Activated naive CD4-positive, alpha-beta T cell treated with anti-CD3 and anti-CD28 coated beads for 36 hours (primary cell): Measurements from ENCODE around the gene SCN2A. TPM values are rescaled to one million over a fixed set of nuclear protein-coding genes. Genes with fewer than 3 reads are reported as not detected.

Experiments
- CTCF ChIA-PET: fragments of 350-600 bp; sonication (Branson Sonifier 250); formaldehyde crosslinking; loops from one replicate; lab custom pipeline; 2021; ENCODE audit warnings: antibody characterized with exemption; lab: Charles Lee
- DNase-seq: peaks from one replicate; pipeline ENCODE4 v3.0.0-alpha.2; 2020
- H3K27ac Mint-ChIP-seq: one replicate; pipeline ENCODE4 v1.8.0; 2021; ENCODE audit warnings: mild to moderate bottlenecking, mixed read lengths
- H3K27me3 Mint-ChIP-seq: one replicate; pipeline ENCODE4 v1.8.0; 2021; ENCODE audit warnings: low read depth, mixed read lengths
- H3K36me3 Mint-ChIP-seq: one replicate; pipeline ENCODE4 v1.8.0; 2021; ENCODE audit warnings: low read depth, mixed read lengths
- H3K4me1 Mint-ChIP-seq: one replicate; pipeline ENCODE4 v1.8.0; 2021; ENCODE audit warnings: low read depth, mixed read lengths
- H3K4me3 Mint-ChIP-seq: one replicate; pipeline ENCODE4 v1.8.0; 2021; ENCODE audit warnings: mild to moderate bottlenecking, moderate library complexity, mixed read lengths
- H3K9me3 Mint-ChIP-seq: one replicate; pipeline ENCODE4 v1.8.0; 2021; ENCODE audit warnings: mixed read lengths
- intact Hi-C: fragments of 100-400 bp; cut with micrococcal nuclease; formaldehyde crosslinking; loops from one replicate; pipeline ENCODE4 v1.15.1; 2023
- total RNA-seq, 2 experiments: library from RNA; stranded (reverse); gene quantifications; one replicate each; pipeline ENCODE4 v1.2.3, GENCODE V29; 2021

The SCN2A gene
- total RNA-seq, 2 experiments from 2014 or later, result 0.10 to 0.14 TPM

DNA sequence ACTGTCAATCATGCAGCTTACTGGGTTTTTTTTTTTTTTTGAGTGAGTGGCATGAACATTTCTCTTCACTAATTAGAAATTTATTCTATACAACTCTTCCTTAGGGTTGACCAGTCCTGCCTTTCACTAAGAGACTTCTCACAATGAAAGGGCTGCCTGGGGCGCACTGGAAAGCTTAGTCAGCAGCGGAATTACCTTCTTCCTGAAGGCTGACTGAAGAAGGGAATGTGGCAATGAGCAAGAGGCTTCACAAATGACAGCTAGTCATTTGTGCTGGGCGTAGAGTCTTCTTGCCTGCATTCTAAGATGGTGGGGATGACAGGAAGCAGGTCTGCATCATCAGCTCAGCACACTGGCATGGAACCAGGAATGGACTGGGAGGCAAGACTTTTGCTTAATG is 19.7 kb upstream of the SCN2A start:
- H3K4me3 Mint-ChIP-seq, result no peak overlapping the region
- H3K4me1 Mint-ChIP-seq, result no peaks in the 10 kb centered on the region
- DNase-seq, result no peak
- no peaks in the 10 kb centered on the region for H3K36me3 Mint-ChIP-seq
- intact Hi-C loops, result no loop called here
- no peak overlapping the region for H3K27ac Mint-ChIP-seq
- H3K27me3 Mint-ChIP-seq, result peaks cover 10% of the 10 kb centered on the region
- CTCF ChIA-PET, result interaction anchor here (0.6 to 0.9 kb wide), 3 partner anchors 203 to 1147 kb away, joined by 3 to 4 read pairs (median 3); no protein-coding TSS in a partner anchor
- peaks cover 1% of the 10 kb centered on the region for H3K9me3 Mint-ChIP-seq

DNA sequence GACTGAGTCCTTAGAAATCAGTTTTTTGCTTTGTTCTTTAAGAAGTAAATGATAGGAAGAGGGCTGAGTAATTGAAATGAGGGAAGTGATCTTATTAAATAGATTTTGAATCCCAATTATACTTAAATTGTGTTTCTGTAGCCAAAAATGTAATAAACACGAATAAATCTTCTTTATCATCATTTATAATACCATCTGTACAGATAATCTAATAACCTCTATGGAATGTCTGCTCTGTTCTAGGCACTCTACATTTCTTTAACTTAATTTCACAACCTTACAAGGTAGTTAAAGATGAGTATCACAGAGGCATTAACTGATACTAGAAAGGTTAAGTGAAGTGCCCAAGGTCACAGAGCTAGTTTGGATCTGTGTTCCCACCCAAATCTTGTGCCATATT is 14.3 kb upstream of the SCN2A start:
- Mint-ChIP-seq H3K4me3 (no peak overlapping the region), H3K27me3 (peaks cover 8% of the 10 kb centered on the region), H3K36me3 (no peaks in the 10 kb centered on the region), H3K4me1 (no peaks in the 10 kb centered on the region), H3K9me3 (no peaks in the 10 kb centered on the region), H3K27ac (no peak overlapping the region)
- DNase-seq, result no peak
- CTCF ChIA-PET, result no interaction called here
- intact Hi-C loops, result no loop called here

DNA sequence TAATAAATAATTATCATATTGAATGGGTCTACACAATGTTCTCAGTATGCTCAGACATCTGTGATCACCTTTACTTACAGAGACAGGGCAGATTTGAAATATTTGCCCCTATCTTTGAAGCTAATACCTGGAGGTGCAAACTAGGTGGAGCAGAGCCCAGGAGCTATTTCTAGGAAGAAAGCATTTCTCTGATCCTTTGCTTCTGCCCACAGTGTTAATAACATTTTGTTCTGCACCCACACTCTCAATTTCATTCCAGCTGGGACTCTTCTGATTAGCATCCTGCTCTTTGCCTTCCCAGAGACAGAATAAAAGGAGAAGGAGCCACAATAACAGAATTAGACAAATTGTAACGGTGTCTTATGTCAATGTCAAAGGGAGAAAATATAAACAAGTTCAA is 11.6 kb upstream of the SCN2A start:
- intact Hi-C loops, result no loop called here
- Mint-ChIP-seq H3K9me3 (no peaks in the 10 kb centered on the region), H3K27ac (no peak overlapping the region), H3K27me3 (peaks cover 2% of the 10 kb centered on the region), H3K4me1 (no peaks in the 10 kb centered on the region), H3K36me3 (no peaks in the 10 kb centered on the region), H3K4me3 (no peak overlapping the region)
- CTCF ChIA-PET, result interaction anchor here (0.7 kb wide), 1 partner anchor 11 kb away, joined by 3 read pairs; the partner anchor contains the start of gene SCN2A
- no peak for DNase-seq

DNA sequence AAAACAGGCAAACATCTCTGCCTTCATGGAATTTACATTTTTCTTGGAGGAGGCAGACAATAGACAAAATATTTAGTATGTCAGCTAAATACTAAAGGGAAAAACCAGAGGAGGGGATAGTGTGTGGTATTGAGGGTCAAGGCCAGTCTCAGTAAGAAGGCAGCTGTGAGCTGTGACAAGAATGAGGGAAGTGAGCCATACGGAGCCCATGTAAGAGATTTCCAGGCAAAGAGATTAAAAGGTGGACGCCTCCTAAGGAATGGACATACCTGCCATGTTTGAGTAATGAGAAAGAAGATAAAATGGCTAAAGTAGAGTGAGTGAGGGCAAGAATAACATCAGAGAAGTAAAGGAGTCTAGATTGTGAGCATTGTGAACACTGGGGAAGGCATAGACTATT is 2.2 kb upstream of the SCN2A start:
- Mint-ChIP-seq H3K36me3 (no peaks in the 10 kb centered on the region), H3K27me3 (peaks cover 15% of the 10 kb centered on the region), H3K4me1 (no peaks in the 10 kb centered on the region), H3K9me3 (no peaks in the 10 kb centered on the region), H3K4me3 (no peak overlapping the region), H3K27ac (no peak overlapping the region)
- intact Hi-C loops, result loop anchor here (5.0 kb wide), 1 partner anchor 890 kb away; the partner anchor contains the start of gene SCN1A
- DNase-seq, result no peak
- CTCF ChIA-PET, result interaction anchor here (0.6 kb wide), 1 partner anchor 131 kb away, joined by 3 read pairs; no protein-coding TSS in a partner anchor

DNA sequence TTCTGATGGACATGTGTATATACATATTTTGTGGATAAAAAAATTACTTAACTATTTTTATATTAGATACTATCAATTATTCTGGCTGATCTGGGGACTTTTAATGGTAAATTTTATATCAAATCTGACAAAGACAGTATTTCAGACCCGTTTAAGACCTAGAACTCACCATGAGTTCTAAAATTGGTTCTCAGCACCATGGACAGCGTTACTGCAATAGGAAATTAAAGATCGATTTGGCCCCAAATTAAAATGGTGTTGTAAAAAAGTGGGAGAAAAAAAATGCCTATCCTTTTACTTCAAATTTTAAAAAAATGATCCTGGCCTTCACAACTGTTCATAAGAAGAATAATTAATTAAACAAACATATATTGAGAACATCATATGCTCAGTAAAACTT is 919 bp upstream of the SCN2A start:
- Mint-ChIP-seq H3K36me3 (no peaks in the 10 kb centered on the region), H3K4me3 (no peak overlapping the region), H3K9me3 (no peaks in the 10 kb centered on the region), H3K4me1 (no peaks in the 10 kb centered on the region), H3K27me3 (peaks cover 16% of the 10 kb centered on the region), H3K27ac (no peak overlapping the region)
- intact Hi-C loops, result loop anchor here (2.0 to 5.0 kb wide), 2 partner anchors 461 to 889 kb away; partner anchors contain the start of gene SCN1A
- DNase-seq, result peak; percentile 6
- CTCF ChIA-PET, result interaction anchor here (1.0 to 1.9 kb wide), 3 partner anchors 9 to 72 kb away, joined by 3 to 18 read pairs (median 4); no protein-coding TSS in a partner anchor

DNA sequence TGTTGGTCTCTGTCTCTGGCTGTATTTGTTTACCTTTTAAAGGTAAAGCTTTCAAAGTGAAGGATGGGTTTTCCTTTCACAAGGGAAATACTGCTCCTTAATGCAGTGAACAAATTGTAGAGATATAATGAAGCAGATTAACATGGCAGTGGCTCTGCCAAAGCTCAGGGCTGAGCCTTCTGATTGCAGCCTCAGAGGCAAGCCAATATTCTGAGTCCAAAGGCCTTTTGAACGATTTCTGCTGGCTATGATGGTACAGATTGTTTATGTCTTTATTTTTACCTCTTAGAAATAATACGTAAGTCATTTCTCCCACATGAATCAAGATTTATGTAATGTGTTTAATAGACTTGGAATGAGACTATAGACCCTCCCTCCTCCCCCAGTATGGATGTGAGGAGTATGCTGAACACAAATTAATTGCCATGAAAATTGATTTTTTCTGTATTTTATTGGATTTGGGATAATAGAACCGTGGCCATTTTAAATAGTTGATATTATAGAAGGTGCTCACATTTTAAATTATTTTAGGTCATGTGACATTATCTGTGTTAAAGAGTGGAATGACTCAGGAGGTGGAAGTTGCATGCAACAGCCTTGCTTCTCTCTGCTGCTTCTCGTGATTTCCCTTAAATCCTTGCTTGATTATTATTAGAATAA is 772 bp downstream of the SCN2A start:
- no peaks in the 10 kb centered on the region for H3K9me3 Mint-ChIP-seq
- H3K4me1 Mint-ChIP-seq, result no peaks in the 10 kb centered on the region
- no peak overlapping the region for H3K27ac Mint-ChIP-seq
- no peak for DNase-seq
- peaks cover 16% of the 10 kb centered on the region for H3K27me3 Mint-ChIP-seq
- H3K36me3 Mint-ChIP-seq, result no peaks in the 10 kb centered on the region
- intact Hi-C loops, result loop anchor here (1.0 to 5.0 kb wide), 5 partner anchors 53 to 887 kb away; partner anchors contain the start of gene SCN1A
- CTCF ChIA-PET, result interaction anchor here (0.7 to 1.9 kb wide), 5 partner anchors 8 to 70 kb away, joined by 3 to 18 read pairs (median 5); no protein-coding TSS in a partner anchor
- H3K4me3 Mint-ChIP-seq, result no peak overlapping the region

DNA sequence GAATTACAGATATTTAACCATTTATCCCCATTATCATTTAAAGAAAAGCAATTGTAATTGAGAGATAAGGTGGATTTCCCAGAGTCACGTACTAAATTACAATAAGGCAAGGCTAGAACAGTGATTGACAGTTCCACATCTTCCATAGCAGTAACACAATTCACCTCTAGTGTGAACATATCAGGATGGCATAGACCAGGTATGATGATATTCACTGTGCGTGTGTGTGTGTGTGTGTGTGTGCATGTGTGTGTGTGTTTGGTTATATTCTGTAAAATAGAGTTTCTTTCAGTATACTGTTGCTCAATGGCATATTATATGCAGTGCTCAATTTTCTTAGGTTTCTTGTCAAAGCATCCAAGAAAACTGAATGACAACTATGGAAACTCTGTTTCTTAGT is 1.7 kb downstream of the SCN2A start:
- no peak overlapping the region for H3K4me3 Mint-ChIP-seq
- H3K4me1 Mint-ChIP-seq, result no peaks in the 10 kb centered on the region
- peaks cover 14% of the 10 kb centered on the region for H3K27me3 Mint-ChIP-seq
- DNase-seq, result no peak
- CTCF ChIA-PET, result no interaction called here
- no peaks in the 10 kb centered on the region for H3K36me3 Mint-ChIP-seq
- no peak overlapping the region for H3K27ac Mint-ChIP-seq
- H3K9me3 Mint-ChIP-seq, result no peaks in the 10 kb centered on the region
- intact Hi-C loops, result no loop called here

DNA sequence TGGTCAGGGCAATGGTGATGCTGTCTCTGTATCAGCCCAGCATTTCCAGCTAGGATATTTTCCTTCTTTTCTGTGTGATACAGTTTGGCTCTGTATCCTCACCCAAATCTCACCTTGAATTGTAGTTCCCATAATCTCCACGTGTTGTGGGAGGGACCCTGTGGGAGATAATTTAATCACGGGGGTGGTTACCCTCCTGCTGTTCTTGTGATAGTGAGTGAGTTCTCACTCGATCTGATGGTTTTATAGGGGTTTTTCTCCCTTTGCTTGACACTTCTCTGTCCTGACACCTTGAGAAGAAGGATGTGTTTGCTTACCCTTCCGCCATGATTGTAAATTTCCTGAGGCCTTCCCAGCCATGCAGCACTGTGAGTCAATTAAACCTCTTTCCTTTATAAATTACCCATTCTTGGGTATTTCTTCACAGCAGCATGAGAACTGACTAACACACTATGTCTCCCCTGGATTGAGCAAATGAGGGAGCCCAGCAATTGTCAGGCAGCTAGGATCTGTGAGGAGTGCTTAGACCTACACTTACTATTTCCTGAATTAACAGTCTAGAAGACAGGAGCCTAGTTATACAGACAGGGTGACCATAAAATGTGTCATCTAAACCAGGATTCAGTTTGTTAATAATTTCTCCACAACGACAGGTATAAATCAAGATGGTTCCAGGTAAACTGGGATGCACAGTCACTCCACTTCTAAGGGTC is 6.0 kb downstream of the SCN2A start:
- intact Hi-C loops, result no loop called here
- peaks cover 8% of the 10 kb centered on the region for H3K27me3 Mint-ChIP-seq
- CTCF ChIA-PET, result no interaction called here
- no peak overlapping the region for H3K27ac Mint-ChIP-seq
- no peak for DNase-seq
- no peak overlapping the region for H3K4me3 Mint-ChIP-seq
- H3K4me1 Mint-ChIP-seq, result no peaks in the 10 kb centered on the region
- H3K9me3 Mint-ChIP-seq, result no peaks in the 10 kb centered on the region
- no peaks in the 10 kb centered on the region for H3K36me3 Mint-ChIP-seq

DNA sequence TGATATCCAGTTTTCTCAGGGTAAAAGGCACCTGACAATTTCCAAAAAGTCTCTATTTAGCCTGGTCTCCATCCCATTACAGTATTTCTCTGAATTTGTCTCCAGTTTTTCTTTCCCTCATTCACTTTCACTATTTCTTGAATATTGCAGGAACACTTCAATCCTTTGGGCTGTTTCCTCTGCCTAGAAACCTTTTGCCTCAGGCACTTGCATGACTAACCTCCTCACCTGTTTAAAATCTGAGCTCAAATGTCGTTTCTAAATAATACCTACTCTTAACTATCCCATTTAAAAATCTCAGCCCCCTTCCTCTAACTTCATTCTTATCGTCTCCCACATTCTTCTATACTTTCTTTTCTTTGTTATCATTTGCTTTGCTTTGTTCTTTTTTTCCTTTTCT is 9.0 kb downstream of the SCN2A start:
- DNase-seq, result no peak
- H3K27me3 Mint-ChIP-seq, result peaks cover 11% of the 10 kb centered on the region
- H3K4me1 Mint-ChIP-seq, result no peaks in the 10 kb centered on the region
- H3K36me3 Mint-ChIP-seq, result no peaks in the 10 kb centered on the region
- no peak overlapping the region for H3K4me3 Mint-ChIP-seq
- CTCF ChIA-PET, result interaction anchor here (1.4 kb wide), 1 partner anchor 9 kb away, joined by 5 read pairs; the partner anchor contains the start of gene SCN2A
- intact Hi-C loops, result no loop called here
- no peaks in the 10 kb centered on the region for H3K9me3 Mint-ChIP-seq
- no peak overlapping the region for H3K27ac Mint-ChIP-seq

DNA sequence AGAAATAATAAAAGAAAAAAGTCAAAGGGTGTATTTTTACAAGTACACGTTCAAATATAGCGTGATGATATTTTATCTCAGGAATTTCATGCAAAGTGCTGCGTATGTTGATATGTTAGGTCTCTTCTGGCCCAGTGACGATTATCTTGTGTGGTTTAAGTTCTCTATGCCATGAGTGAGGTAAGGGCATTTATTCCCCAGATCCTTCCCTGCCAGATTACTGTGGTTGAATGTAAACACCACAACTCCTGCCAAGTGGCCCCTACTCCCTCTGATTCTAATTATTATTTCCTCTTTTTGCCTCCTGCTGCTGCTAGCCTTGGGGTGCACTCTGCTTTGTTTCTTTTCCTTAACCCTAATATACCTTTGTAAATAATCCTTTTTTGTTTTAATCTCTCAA is 12.2 kb downstream of the SCN2A start:
- no peaks in the 10 kb centered on the region for H3K9me3 Mint-ChIP-seq
- no peak overlapping the region for H3K27ac Mint-ChIP-seq
- CTCF ChIA-PET, result no interaction called here
- H3K27me3 Mint-ChIP-seq, result peaks cover 9% of the 10 kb centered on the region
- no peak overlapping the region for H3K4me3 Mint-ChIP-seq
- intact Hi-C loops, result no loop called here
- no peaks in the 10 kb centered on the region for H3K36me3 Mint-ChIP-seq
- no peaks in the 10 kb centered on the region for H3K4me1 Mint-ChIP-seq
- no peak for DNase-seq

DNA sequence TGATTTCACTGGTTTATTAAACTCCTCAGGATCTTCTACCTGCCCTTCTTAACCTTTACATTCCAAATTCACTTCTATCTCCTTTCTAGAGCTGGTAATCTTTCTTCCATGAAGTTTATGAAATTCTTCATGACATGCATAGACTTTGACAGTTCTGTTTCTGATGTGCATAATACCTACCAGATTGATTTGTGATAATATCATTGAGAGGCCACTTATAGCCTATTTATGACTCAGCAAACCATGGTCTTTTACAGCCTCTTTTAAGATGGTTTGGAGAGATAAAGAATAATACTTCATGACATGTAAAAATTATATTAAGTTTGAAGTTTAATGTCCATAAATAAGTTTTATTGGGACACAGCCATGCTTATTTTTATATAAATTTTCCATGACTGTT is 14.0 kb downstream of the SCN2A start:
- H3K4me3 Mint-ChIP-seq, result no peak overlapping the region
- intact Hi-C loops, result no loop called here
- DNase-seq, result no peak
- no peak overlapping the region for H3K27ac Mint-ChIP-seq
- peaks cover 12% of the 10 kb centered on the region for H3K27me3 Mint-ChIP-seq
- CTCF ChIA-PET, result no interaction called here
- H3K4me1 Mint-ChIP-seq, result no peaks in the 10 kb centered on the region
- no peaks in the 10 kb centered on the region for H3K9me3 Mint-ChIP-seq
- no peaks in the 10 kb centered on the region for H3K36me3 Mint-ChIP-seq

DNA sequence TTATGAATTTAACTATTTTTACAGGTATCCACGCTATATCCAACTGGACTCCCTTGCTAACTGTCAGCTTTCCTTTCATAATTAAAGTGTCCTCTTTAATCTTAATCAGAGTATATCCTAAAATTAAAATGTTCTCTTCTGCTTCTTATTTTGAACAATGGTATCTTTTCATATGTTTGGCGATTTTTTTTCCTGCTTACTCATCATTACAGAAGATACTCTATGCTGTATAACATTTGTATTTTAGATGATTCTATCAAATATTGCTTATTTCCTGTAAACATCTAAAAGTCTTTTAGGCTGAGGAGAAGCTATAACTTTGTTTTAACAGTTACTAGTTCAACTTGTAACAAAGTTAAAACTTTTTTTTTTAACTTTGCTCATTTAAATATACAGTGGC is 17.4 kb downstream of the SCN2A start:
- no peak for DNase-seq
- Mint-ChIP-seq H3K4me1 (no peaks in the 10 kb centered on the region), H3K4me3 (no peak overlapping the region), H3K27me3 (peaks cover 20% of the 10 kb centered on the region), H3K9me3 (no peaks in the 10 kb centered on the region), H3K27ac (no peak overlapping the region), H3K36me3 (no peaks in the 10 kb centered on the region)
- CTCF ChIA-PET, result no interaction called here
- intact Hi-C loops, result no loop called here
